Gastrocnemius medialis (tissue), 4 donors: ENCODE measurements around the gene SRRM2. TPM values are rescaled to one million over a fixed set of nuclear protein-coding genes. Genes with fewer than 3 reads are reported as not detected.

Experiments used
- ATAC-seq, 2 donors: fragments of 150-250 bp; one replicate each; pipeline ENCODE4 v1.9.1; 2016
- DNase-seq, 2 donors: peaks; one replicate each; pipeline ENCODE4 v3.0.0-alpha.2; 2019
- H3K27ac ChIP-seq, 4 donors: fragments of 200-600 bp; sonication (generic); 1 replicate in 1 of 4; 2 replicates in 3 of 4; pipeline ENCODE4 v1.5.1; 2016 to 2018; ENCODE audit warnings: mild to moderate bottlenecking in 2 of 4, moderate library complexity in 1 of 4
- H3K27me3 ChIP-seq, 3 donors: fragments of 200-600 bp; sonication (generic) in 2 of 3; 1 replicate in 1 of 3; 2 replicates in 2 of 3; pipeline versions ENCODE4 v1.5.1 to v1.6.0; 2016 to 2019; ENCODE audit warnings: mild to moderate bottlenecking in 1 of 3, moderate library complexity in 1 of 3
- H3K36me3 ChIP-seq, 2 donors: fragments of 200-600 bp; sonication (generic) in 1 of 2; one replicate each; pipeline ENCODE4 v1.5.1; 2017 to 2018
- H3K4me1 ChIP-seq, 2 donors: fragments of 200-600 bp; sonication (generic) in 1 of 2; one replicate each; pipeline ENCODE4 v1.5.1; 2016 to 2017; ENCODE audit warnings: mild to moderate bottlenecking in 2 of 2
- H3K4me3 ChIP-seq, 4 donors: fragments of 200-600 bp; sonication (generic) in 3 of 4; 1 replicate in 1 of 4; 2 replicates in 3 of 4; pipeline ENCODE4 v1.5.1; 2016 to 2019; ENCODE audit warnings: mild to moderate bottlenecking in 2 of 4
- H3K9me3 ChIP-seq, 3 donors: fragments of 200-600 bp; sonication (generic) in 2 of 3; 1 replicate in 1 of 3; 2 replicates in 2 of 3; pipeline ENCODE4 v1.5.1; 2016 to 2019
- POLR2A ChIP-seq, 2 donors: fragments of 450-650 bp; IDR thresholded peaks; one replicate each; pipeline ENCODE4 v1.6.1; 2017; ENCODE audit warnings: antibody characterized with exemption in 2 of 2, mild to moderate bottlenecking in 2 of 2, moderate library complexity in 2 of 2
- in situ Hi-C, 4 donors: fragments of 200-750 bp; cut with MboI; loops; one replicate each; pipeline versions ENCODE4 v1.15.0 to v1.8.0; 2017; ENCODE audit warnings: low sequenced_read_pairs in 4 of 4
- intact Hi-C: fragments of 100-400 bp; cut with DNase I; formaldehyde crosslinking; loops from one replicate; pipeline ENCODE4 v1.15.1; 2023; ENCODE audit warnings: low total_unique reads
- total RNA-seq, 4 donors: library from RNA; depleted of rRNA; stranded (reverse); fragments of >200 nt; gene quantifications; one replicate each; pipeline versions ENCODE4 v1.1.0 to v1.2.3, GENCODE V29; 2016
- TF ChIP-seq, protein P1 (sequence below), 5 experiments: fragments of 450-650 bp in 3 of 5; fragments of 200-600 bp in 2 of 5; sonication (generic) in 2 of 5; IDR thresholded peaks in 4 of 5; conservative IDR thresholded peaks in 1 of 5; 1 replicate in 4 of 5; 2 replicates in 1 of 5; pipeline ENCODE4 v1.5.1; 2016 to 2019; ENCODE audit warnings: antibody characterized with exemption in 5 of 5, mild to moderate bottlenecking in 3 of 5, moderate library complexity in 3 of 5

Gene SRRM2
- total RNA-seq, 4 donors from 2014 or later: 151 to 205 (median 164) TPM

DNA sequence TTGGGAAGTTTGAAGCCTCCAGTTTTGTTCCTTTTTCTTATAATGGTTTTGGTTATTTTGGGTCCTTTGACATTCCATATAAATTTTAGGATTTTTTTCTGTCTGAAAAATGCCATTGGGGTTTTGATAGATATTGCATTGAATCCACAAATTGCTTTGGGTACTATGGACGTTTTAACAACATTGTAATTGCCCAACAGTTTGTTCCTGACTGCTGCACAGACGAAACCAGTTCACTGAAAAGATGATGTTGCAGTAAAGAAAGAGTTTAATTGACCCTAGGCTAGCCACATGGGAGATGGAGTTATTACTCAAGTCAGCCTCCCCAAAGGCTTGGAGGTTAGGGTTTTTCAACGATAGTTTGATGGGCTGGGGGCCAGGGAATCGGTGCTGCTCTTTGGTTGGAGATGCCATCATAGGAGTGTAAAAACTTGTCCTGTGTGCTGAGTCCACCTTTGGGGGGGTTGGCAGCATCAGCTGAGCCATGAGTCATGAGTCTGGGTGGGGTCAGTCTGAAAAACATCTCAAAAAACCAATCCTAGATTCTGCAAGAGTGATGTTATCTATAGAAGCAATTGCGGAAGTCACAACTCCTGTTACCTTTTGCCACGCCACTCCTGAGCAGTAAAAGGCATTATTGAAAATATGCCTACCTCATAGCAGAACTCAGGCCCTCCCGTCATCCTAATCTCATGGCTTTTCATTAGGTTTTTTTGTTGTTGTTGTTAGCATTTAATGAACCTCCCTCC, 43.1 kb downstream of the SRRM2 start:
- in situ Hi-C loops: no loop called here
- no peak for DNase-seq
- no peak overlapping the region for H3K27ac ChIP-seq

DNA sequence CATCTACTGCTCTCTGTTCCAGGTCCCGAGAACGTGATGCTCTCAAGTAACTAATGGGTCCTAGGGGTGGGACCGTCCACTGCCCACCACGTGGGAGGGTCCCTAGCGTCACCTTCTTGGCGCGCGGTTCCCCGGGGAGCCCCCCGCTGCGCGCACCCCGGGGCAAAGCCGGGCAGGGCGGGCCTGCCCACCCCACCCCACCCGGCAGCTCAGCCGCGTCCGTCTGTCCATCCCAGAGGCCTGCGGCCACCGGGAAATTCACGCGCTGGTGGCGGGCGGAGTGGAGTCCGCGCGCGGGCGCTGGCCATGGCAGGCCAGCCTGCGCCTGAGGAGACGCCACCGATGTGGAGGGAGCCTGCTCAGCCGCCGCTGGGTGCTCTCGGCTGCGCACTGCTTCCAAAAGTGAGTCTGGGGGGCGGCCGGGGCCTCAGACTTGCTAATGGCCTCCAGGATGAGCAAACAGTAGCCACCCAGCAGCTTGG, 46.3 kb downstream of the SRRM2 start:
- intact Hi-C loops (no loop called here), in situ Hi-C loops (no loop called here)
- ATAC-seq (no peak), DNase-seq (no peak)
- Histone ChIP-seq H3K4me1 (no peaks in the 10 kb centered on the region), H3K4me3 (no peak overlapping the region), H3K36me3 (no peaks in the 10 kb centered on the region), H3K9me3 (peaks cover 0 to 6% (median 2%) of the 10 kb centered on the region in 3 donors), H3K27me3 (peaks cover 0 to 12% (median 8%) of the 10 kb centered on the region in 3 donors), H3K27ac (no peak overlapping the region)
- TF ChIP-seq, protein P1, sequence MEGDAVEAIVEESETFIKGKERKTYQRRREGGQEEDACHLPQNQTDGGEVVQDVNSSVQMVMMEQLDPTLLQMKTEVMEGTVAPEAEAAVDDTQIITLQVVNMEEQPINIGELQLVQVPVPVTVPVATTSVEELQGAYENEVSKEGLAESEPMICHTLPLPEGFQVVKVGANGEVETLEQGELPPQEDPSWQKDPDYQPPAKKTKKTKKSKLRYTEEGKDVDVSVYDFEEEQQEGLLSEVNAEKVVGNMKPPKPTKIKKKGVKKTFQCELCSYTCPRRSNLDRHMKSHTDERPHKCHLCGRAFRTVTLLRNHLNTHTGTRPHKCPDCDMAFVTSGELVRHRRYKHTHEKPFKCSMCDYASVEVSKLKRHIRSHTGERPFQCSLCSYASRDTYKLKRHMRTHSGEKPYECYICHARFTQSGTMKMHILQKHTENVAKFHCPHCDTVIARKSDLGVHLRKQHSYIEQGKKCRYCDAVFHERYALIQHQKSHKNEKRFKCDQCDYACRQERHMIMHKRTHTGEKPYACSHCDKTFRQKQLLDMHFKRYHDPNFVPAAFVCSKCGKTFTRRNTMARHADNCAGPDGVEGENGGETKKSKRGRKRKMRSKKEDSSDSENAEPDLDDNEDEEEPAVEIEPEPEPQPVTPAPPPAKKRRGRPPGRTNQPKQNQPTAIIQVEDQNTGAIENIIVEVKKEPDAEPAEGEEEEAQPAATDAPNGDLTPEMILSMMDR (IDR thresholded peaks at IDR 0.05 in 4 of 5, conservative IDR thresholded peaks at IDR 0.05 in 1 of 5): no peak
- no peak for TF ChIP-seq POLR2A (IDR thresholded peaks at IDR 0.05)

More for the DNA sequence above, 43.1 kb downstream of the SRRM2 start:
- H3K4me1 ChIP-seq: no peaks in the 10 kb centered on the region
- no peak for ATAC-seq
- peaks cover 4 to 29% (median 23%) of the 10 kb centered on the region in 3 donors for H3K27me3 ChIP-seq
- no peaks in the 10 kb centered on the region for H3K9me3 ChIP-seq
- TF ChIP-seq, protein P1 (IDR thresholded peaks at IDR 0.05 in 4 of 5, conservative IDR thresholded peaks at IDR 0.05 in 1 of 5): no peak
- no peak for TF ChIP-seq POLR2A (IDR thresholded peaks at IDR 0.05)
- intact Hi-C loops: no loop called here
- no peak overlapping the region for H3K4me3 ChIP-seq
- H3K36me3 ChIP-seq: no peaks in the 10 kb centered on the region

DNA sequence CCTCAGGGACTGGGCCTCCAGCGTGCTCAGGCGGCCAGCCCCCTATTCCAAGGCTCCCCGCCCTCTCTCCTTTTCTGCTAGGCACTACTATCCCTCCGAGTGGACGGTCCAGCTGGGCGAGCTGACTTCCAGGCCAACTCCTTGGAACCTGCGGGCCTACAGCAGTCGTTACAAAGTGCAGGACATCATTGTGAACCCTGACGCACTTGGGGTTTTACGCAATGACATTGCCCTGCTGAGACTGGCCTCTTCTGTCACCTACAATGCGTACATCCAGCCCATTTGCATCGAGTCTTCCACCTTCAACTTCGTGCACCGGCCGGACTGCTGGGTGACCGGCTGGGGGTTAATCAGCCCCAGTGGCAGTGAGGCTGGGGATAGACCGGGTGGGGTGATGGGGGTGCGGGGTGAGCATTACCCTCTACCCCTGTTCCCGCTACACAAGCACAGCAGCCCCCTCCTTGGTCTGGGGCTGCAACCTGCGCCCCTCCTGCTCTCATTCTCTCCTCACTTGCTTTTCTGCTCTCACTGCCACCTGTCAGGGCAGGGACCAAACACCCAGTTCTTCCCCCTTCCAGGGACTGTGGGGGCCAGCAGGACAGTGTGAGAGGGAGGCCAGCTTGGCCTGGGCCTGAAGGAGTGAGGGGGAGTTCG, 46.9 kb downstream of the SRRM2 start:
- intact Hi-C loops: no loop called here
- H3K27me3 ChIP-seq: peaks cover 0 to 12% (median 12%) of the 10 kb centered on the region in 3 donors
- H3K4me3 ChIP-seq: no peak overlapping the region
- no peak for TF ChIP-seq POLR2A (IDR thresholded peaks at IDR 0.05)
- TF ChIP-seq, protein P1 (IDR thresholded peaks at IDR 0.05 in 4 of 5, conservative IDR thresholded peaks at IDR 0.05 in 1 of 5): no peak
- in situ Hi-C loops: no loop called here
- ATAC-seq: no peak
- H3K27ac ChIP-seq: no peak overlapping the region
- no peaks in the 10 kb centered on the region for H3K4me1 ChIP-seq
- no peak for DNase-seq
- H3K9me3 ChIP-seq: peaks cover 0 to 12% (median 6%) of the 10 kb centered on the region in 3 donors
- H3K36me3 ChIP-seq: no peaks in the 10 kb centered on the region

DNA sequence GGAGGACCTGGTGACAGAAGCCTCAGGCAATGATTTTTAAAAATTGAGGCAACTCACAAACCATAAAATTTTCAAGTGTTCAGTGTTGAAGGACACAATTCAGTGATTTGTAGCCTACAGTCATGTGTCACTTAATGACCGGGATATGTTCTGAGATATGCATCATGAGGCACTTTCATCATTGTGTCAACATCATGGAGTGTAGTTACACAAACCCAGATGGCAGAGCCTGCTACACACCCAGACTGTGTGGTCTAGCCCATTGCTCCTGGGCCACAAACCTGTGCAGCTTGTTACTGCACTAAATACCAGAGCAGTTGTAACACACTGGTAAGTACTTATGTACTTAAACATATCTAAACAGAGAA, 47.4 kb downstream of the SRRM2 start:
- no peak overlapping the region for H3K27ac ChIP-seq
- DNase-seq (no peak), ATAC-seq (no peak)
- H3K9me3 ChIP-seq: peaks cover 0 to 12% (median 6%) of the 10 kb centered on the region in 3 donors
- intact Hi-C loops (no loop called here), in situ Hi-C loops (no loop called here)
- TF ChIP-seq, protein P1 (IDR thresholded peaks at IDR 0.05 in 4 of 5, conservative IDR thresholded peaks at IDR 0.05 in 1 of 5): no peak
- TF ChIP-seq POLR2A (IDR thresholded peaks at IDR 0.05): no peak
- H3K27me3 ChIP-seq: peaks cover 0 to 15% (median 8%) of the 10 kb centered on the region in 3 donors
- H3K36me3 ChIP-seq: no peaks in the 10 kb centered on the region
- H3K4me3 ChIP-seq: no peak overlapping the region
- H3K4me1 ChIP-seq: no peaks in the 10 kb centered on the region
